HG02885 (cell line): ENCODE data around the gene TMEM254.
"Not testable (repeated sequence)": the region's sequence is repeated elsewhere in the genome, so short reads cannot be mapped to it uniquely, and the experiment has no call there.

Experiments used
- ATAC-seq: cut with Tn5 transposase; IDR thresholded peaks from one replicate; pipeline ENCODE4 v1.9.1; 2021; ENCODE audit warnings: mild to moderate bottlenecking; ENCODE audit not compliant: unreplicated experiment, poor library complexity

The TMEM254 gene

DNA sequence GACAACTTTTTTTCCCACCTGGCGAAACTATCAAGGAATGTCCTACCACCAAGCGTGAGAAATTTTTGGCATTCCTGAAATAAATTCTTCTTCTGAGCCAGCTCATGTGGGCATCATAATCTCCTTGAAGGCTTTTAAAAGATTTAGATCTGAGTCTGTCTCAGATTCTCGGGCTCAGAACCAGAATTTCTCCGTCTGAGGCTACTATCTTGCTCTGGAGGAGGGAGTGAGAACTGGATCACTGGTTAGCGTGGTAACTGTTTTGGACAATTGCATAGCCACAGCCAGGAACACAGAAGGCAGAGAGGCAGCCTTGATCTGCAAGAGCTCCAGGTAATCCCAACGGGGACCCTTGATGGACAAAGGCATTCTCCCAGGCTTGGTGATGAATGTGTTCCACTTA, 53.0 kb downstream of the TMEM254 start:
- no peak for ATAC-seq

DNA sequence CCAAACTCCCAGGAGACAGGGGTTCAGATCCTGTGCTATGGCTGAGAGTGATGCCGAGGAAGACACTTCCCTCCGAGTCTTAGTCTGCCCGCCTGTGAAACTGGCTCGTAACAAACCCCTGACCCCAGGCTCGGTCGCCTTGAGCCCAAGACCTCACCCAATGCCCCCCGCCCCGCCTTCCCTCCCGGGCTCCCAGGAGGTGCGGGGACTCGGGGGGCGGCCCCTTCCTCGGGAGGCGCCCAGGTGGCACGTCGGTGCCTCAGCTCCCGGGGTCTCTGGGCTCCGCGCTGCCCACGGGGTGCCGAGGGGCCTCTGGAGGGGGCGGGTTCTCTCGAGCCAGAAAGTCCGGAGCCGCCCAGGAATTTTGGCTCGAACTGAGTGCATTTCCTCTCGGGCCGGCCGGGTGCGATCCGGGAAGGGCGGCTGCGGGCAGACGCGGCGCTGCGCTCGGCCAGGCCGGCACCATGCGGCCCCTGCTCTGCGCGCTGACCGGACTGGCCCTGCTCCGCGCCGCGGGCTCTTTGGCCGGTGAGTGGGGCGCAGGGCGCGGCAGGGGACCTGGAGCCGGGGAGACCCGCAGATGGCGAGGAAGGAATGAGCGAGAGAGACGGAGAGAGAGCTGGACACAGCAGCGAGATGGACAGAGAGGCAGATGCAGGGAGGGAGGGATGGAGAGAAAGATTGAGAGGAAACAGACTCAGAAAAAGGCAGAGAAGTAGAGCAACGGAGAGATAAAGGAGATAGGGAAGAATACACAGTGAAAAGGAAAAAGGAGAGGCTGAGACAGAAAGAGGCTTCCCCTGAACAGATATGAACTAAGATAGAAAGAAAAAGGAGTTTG, 54.1 kb downstream of the TMEM254 start, which contains the start of gene PLAC9:
Gene PLAC9 (plus strand): TSS at position 432 of the 841 bp plus-strand sequence. CDS start 33 bp downstream, at position 465.
- no peak for ATAC-seq

- ATAC-seq: no peak
Observed at GRCh38 chr10:80133206-80133605, 54.7 kb downstream of the TMEM254 start.

- ATAC-seq: not testable (repeated sequence)
Observed at GRCh38 chr10:80133687-80134086, 55.2 kb downstream of the TMEM254 start.

DNA sequence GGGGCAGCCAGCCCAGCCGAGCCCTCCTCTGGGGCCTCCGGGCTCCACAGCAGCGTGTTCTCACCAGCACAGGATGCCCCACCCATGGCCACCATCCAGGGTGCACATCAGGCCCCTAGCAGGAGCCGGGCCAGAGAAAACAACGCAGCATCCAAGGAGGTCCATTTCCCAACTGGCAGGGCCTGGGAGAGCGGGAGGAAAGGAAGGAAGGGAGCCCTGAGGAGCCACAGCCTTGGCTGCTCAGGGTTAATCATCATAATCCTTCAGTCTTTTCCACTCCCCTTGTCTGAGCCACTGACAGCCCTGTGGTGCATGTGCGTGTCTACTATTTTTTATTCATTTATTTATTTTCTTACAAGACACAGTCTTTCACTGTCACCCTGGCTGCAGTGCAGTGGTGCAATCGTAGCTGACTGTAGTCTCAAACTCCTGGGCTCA, 57.7 kb downstream of the TMEM254 start:
- no peak for ATAC-seq

GRCh38 chr10:80137031-80137862, 58.8 kb downstream of the TMEM254 start:
- no peak for ATAC-seq

- no peak for ATAC-seq
Observed at GRCh38 chr10:80137920-80138319, 59.5 kb downstream of the TMEM254 start.

DNA sequence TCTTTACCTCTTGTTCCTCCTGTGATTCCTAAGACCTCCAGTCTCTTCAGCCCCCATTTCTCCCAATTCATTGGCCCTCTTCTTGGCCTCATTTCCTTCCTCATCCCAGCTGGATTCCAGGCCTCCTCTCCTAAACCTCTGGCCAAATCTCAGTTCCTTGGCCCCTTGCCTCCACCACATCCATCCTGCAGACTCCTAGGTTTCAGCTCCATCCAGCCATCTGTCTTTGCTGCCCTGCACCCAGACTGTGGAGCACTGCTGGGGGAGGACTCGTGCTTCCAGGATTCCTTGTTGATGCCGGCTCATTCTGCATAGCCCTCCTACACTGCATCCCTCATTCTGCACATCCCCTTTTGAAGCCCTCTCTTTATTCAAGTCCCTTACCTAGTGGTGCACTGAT, 60.8 kb downstream of the TMEM254 start:
- no peak for ATAC-seq

GRCh38 chr10:80140251-80140650, 61.8 kb downstream of the TMEM254 start:
- ATAC-seq: no peak

GRCh38 chr10:80141696-80142460, 63.4 kb downstream of the TMEM254 start:
- no peak for ATAC-seq
